CD4-positive, alpha-beta T cell (primary cell): ENCODE measurements around the gene NAPG. TPM values are rescaled to one million over a fixed set of nuclear protein-coding genes. Genes with fewer than 3 reads are reported as not detected.

Experiments used
- ATAC-seq: fragments of 200-7000 bp; cut with Tn5 transposase; one replicate; pipeline ENCODE4 v1.10.0; 2022; ENCODE audit warnings: mild to moderate bottlenecking; ENCODE audit not compliant: poor library complexity
- CTCF ChIA-PET: fragments of 350-600 bp; sonication (Branson Sonifier 250); formaldehyde crosslinking; loops from one replicate; lab custom pipeline; 2021; ENCODE audit warnings: antibody characterized with exemption, inconsistent platforms; lab: Charles Lee
- POLR2A ChIA-PET: fragments of 350-600 bp; sonication (Branson Sonifier 250); formaldehyde crosslinking; loops from one replicate; lab custom pipeline; 2021; ENCODE audit warnings: antibody characterized with exemption, inconsistent platforms; lab: Charles Lee
- DNase-seq, 14 experiments: peaks; one replicate each; pipeline ENCODE4 v3.0.0-alpha.2; 2013 to 2020; ENCODE audit warnings: mixed read lengths in 2 of 14
- H3K27ac ChIP-seq, 2 donors: one replicate each; pipeline versions ENCODE4 v1.5.1 to v1.7.0; 2013; ENCODE audit warnings: low read length in 2 of 2, low read depth in 1 of 2, mild to moderate bottlenecking in 1 of 2
- H3K27me3 ChIP-seq, 2 experiments: 1 replicate in 1 of 2; 2 replicates in 1 of 2; pipeline versions ENCODE4 v1.6.1 to v1.7.0; 2013; ENCODE audit warnings: low read length in 2 of 2, control low read depth in 1 of 2, mild to moderate bottlenecking in 1 of 2, moderate library complexity in 1 of 2; ENCODE audit not compliant: insufficient read depth in 2 of 2, control insufficient read depth in 1 of 2
- H3K36me3 ChIP-seq: one replicate; pipeline ENCODE4 v1.6.1; 2013; ENCODE audit warnings: low read length, control low read depth; ENCODE audit not compliant: insufficient read depth
- H3K4me1 ChIP-seq: one replicate; pipeline ENCODE4 v1.6.1; 2013; ENCODE audit warnings: low read length, control low read depth; ENCODE audit not compliant: insufficient read depth
- H3K4me3 ChIP-seq: one replicate; pipeline ENCODE4 v1.5.1; 2013; ENCODE audit warnings: mild to moderate bottlenecking, low read length, moderate library complexity
- H3K9me3 ChIP-seq, 2 experiments: 1 replicate in 1 of 2; 2 replicates in 1 of 2; pipeline versions ENCODE4 v1.6.1 to v1.7.0; 2013; ENCODE audit warnings: low read length in 2 of 2, mild to moderate bottlenecking in 2 of 2, control low read depth in 1 of 2, moderate library complexity in 1 of 2; ENCODE audit not compliant: control insufficient read depth in 1 of 2, insufficient read depth in 1 of 2
- H3K27ac Mint-ChIP-seq: one replicate; pipeline ENCODE4 v1.8.0; 2020; ENCODE audit warnings: mixed read lengths
- H3K27me3 Mint-ChIP-seq: one replicate; pipeline ENCODE4 v1.8.0; 2021; ENCODE audit warnings: mixed read lengths
- H3K36me3 Mint-ChIP-seq: one replicate; pipeline ENCODE4 v1.8.0; 2021; ENCODE audit warnings: low read depth, mixed read lengths
- H3K4me1 Mint-ChIP-seq: one replicate; pipeline ENCODE4 v1.8.0; 2021; ENCODE audit warnings: low read depth, mixed read lengths
- H3K4me3 Mint-ChIP-seq: one replicate; pipeline ENCODE4 v1.8.0; 2020; ENCODE audit warnings: mild to moderate bottlenecking, mixed read lengths
- H3K9me3 Mint-ChIP-seq: one replicate; pipeline ENCODE4 v1.8.0; 2020; ENCODE audit warnings: mixed read lengths
- CTCF ChIP-seq: fragments of 200-600 bp; IDR thresholded peaks from one replicate; pipeline ENCODE4 v1.8.0; 2022; ENCODE audit warnings: antibody characterized with exemption, mild to moderate bottlenecking
- intact Hi-C, 2 experiments: fragments of 100-400 bp; cut with DNase I in 1 of 2; cut with micrococcal nuclease in 1 of 2; formaldehyde crosslinking; loops; one replicate each; pipeline versions ENCODE4 v1.15.1 to v1.9.0; 2023 to 2025; cut with DNase I, micrococcal nuclease
- total RNA-seq, 174 experiments: library from RNA in 2 of 174; stranded (reverse) in 2 of 174; gene quantifications; one replicate each; pipeline ENCODE4 v1.2.3 and lab custom pipeline; 2021 to 2026

The NAPG gene
- total RNA-seq, 2 experiments from 2014 or later: 25.9 to 27.3 TPM

DNA sequence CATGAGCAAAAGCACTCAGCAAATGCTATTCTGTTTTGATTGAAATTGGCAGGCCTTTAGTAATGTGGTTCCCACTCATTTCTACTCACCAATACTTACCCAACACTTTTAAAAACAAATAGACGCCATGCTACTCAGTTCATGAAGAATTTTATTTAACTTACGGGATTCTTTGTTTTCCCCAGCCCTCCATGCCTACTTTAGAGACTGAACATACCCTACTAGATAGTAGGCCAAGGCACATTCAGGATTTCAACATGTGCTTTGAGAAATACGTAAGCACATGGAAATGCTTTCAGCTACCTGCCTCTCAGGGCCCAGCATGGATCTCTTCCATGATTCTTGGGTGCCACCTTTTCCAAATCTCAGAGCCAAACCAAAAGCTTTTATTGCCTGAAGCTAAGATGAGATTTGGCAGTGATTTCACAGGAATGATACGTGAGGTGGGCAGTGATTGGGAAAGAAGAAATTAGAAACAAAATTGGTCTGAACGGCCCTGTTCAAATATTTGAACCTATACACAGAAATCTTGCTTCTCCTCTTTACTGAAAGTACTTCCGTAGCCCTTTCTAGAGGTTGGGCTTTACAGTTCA lies 31.4 kb downstream of the NAPG start:
- TF ChIP-seq CTCF: no peak
- Histone ChIP-seq H3K9me3 (no peaks in the 10 kb centered on the region), H3K36me3 (peaks cover 38% of the 10 kb centered on the region), H3K4me3 (no peak overlapping the region), H3K27me3 (no peaks in the 10 kb centered on the region), H3K27ac (no peak overlapping the region), H3K4me1 (peaks cover 11% of the 10 kb centered on the region)
- H3K27me3 Mint-ChIP-seq: no peaks in the 10 kb centered on the region
- no peak overlapping the region for H3K27ac Mint-ChIP-seq
- POLR2A ChIA-PET: no interaction called here
- H3K4me3 Mint-ChIP-seq: no peak overlapping the region
- H3K36me3 Mint-ChIP-seq: peaks cover 50% of the 10 kb centered on the region
- CTCF ChIA-PET: interaction anchor here (0.7 kb wide), 1 partner anchor 645 kb away, joined by 3 read pairs; no protein-coding TSS in a partner anchor
- ATAC-seq (no peak), DNase-seq (no peak)
- intact Hi-C loops: no loop called here
- H3K4me1 Mint-ChIP-seq: peaks cover 10% of the 10 kb centered on the region
- no peaks in the 10 kb centered on the region for H3K9me3 Mint-ChIP-seq

GRCh38 chr18:10558243-10558966 lies 32.6 kb downstream of the NAPG start:
- Mint-ChIP-seq H3K36me3 (peaks cover 38% of the 10 kb centered on the region), H3K27ac (no peak overlapping the region), H3K4me1 (peaks cover 10% of the 10 kb centered on the region), H3K4me3 (no peak overlapping the region), H3K9me3 (no peaks in the 10 kb centered on the region), H3K27me3 (no peaks in the 10 kb centered on the region)
- CTCF ChIA-PET: no interaction called here
- no peaks in the 10 kb centered on the region for H3K9me3 ChIP-seq
- peaks cover 11% of the 10 kb centered on the region for H3K4me1 ChIP-seq
- H3K4me3 ChIP-seq: no peak overlapping the region
- no peak for DNase-seq
- no peaks in the 10 kb centered on the region for H3K27me3 ChIP-seq
- TF ChIP-seq CTCF: no peak
- intact Hi-C loops: no loop called here
- POLR2A ChIA-PET: no interaction called here
- no peak for ATAC-seq
- no peak overlapping the region for H3K27ac ChIP-seq
- H3K36me3 ChIP-seq: peaks cover 26% of the 10 kb centered on the region

DNA sequence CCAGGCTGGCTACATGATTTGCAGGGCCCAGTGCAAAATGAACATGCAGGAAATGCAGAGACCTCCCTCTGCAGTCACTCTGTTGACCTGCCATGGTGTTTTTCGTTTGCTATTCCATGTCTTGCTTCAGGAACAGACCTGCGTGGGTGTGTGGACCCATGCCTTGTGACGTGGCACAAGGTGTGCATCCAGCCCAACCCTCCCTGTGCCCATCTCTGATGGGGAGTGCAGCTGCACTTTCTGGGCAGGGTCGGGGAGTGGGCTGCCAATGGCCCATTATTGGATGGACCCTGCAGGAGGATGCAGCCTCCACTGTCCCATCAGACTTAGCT lies 33.1 kb downstream of the NAPG start:
- Mint-ChIP-seq H3K4me1 (peaks cover 10% of the 10 kb centered on the region), H3K9me3 (no peaks in the 10 kb centered on the region), H3K4me3 (no peak overlapping the region), H3K27me3 (no peaks in the 10 kb centered on the region), H3K36me3 (peaks cover 33% of the 10 kb centered on the region), H3K27ac (no peak overlapping the region)
- Histone ChIP-seq H3K36me3 (peaks cover 22% of the 10 kb centered on the region), H3K4me1 (peaks cover 11% of the 10 kb centered on the region), H3K27me3 (no peaks in the 10 kb centered on the region), H3K9me3 (no peaks in the 10 kb centered on the region), H3K4me3 (no peak overlapping the region), H3K27ac (no peak overlapping the region)
- TF ChIP-seq CTCF: no peak
- CTCF ChIA-PET: no interaction called here
- ATAC-seq: no peak
- POLR2A ChIA-PET: no interaction called here
- intact Hi-C loops: no loop called here
- DNase-seq: no peak
